ENCODE results near the gene SNAI3.

DNA sequence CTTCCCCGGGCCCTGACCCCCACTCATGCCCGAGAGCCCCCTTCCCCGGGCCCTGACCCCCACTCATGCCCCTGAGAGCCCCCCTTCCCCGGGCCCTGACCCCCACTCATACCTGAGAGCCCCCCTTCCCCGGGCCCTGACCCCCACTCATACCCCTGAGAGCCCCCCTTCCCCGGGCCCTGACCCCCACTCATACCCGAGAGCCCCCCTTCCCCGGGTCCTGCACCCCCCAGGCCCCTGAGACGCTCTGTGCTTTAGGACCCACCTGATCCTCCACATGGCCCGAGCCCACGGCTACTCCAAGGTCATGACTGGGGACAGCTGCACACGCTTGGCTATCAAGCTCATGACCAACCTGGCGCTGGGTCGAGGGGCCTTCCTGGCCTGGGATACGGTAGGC, 26.7 kb upstream of the SNAI3 start:
- TF ChIP-seq, protein P1, sequence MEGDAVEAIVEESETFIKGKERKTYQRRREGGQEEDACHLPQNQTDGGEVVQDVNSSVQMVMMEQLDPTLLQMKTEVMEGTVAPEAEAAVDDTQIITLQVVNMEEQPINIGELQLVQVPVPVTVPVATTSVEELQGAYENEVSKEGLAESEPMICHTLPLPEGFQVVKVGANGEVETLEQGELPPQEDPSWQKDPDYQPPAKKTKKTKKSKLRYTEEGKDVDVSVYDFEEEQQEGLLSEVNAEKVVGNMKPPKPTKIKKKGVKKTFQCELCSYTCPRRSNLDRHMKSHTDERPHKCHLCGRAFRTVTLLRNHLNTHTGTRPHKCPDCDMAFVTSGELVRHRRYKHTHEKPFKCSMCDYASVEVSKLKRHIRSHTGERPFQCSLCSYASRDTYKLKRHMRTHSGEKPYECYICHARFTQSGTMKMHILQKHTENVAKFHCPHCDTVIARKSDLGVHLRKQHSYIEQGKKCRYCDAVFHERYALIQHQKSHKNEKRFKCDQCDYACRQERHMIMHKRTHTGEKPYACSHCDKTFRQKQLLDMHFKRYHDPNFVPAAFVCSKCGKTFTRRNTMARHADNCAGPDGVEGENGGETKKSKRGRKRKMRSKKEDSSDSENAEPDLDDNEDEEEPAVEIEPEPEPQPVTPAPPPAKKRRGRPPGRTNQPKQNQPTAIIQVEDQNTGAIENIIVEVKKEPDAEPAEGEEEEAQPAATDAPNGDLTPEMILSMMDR (IDR thresholded peaks at IDR 0.05): no peak
- TF ChIP-seq POLR2AphosphoS5 (IDR thresholded peaks at IDR 0.05) (no peak), POLR2A (IDR thresholded peaks at IDR 0.05) (no peak), EP300 (IDR thresholded peaks at IDR 0.05) (no peak)
